OCI-LY7 (cell line): Measurements from ENCODE around the gene THSD7B. TPM values are rescaled to one million over a fixed set of nuclear protein-coding genes. Genes with fewer than 3 reads are reported as not detected.

ENCODE experiments used
- BruUV-seq: library from RNA; stranded (reverse); fragments of 400-500 nt; replicated peaks from 2 replicates; lab custom pipeline; 2021; lab: Mats Ljungman, UMichigan
- CTCF ChIA-PET: fragments of 300-600 bp; sonication (Branson Sonifier 250); formaldehyde crosslinking; loops from one replicate; lab custom pipeline; 2022; ENCODE audit warnings: antibody characterized with exemption; ENCODE audit not compliant: unreplicated experiment; lab: Charles Lee
- POLR2A ChIA-PET: fragments of 300-600 bp; sonication (Branson Sonifier 250); formaldehyde crosslinking; loops from one replicate; lab custom pipeline; 2022; ENCODE audit warnings: antibody characterized with exemption; lab: Charles Lee
- DNase-seq: peaks from one replicate; pipeline ENCODE4 v3.0.0-alpha.2; 2015; ENCODE audit warnings: low spot score
- H2AFZ ChIP-seq: fragments of 200-600 bp; sonication (generic), shearing (Covaris generic); 2 replicates; pipeline ENCODE4 v1.6.1; 2014; ENCODE audit warnings: mild to moderate bottlenecking, antibody characterized with exemption, low read length, moderate library complexity
- H3K27ac ChIP-seq: fragments of 200-600 bp; sonication (generic); 2 replicates; pipeline ENCODE4 v1.5.1; 2014; ENCODE audit warnings: mixed run types, low read depth, mild to moderate bottlenecking, moderate library complexity, low read length, inconsistent platforms; ENCODE audit not compliant: poor library complexity, severe bottlenecking
- H3K36me3 ChIP-seq: fragments of 200-600 bp; sonication (generic); 2 replicates; pipeline ENCODE4 v1.6.1; 2014; ENCODE audit warnings: mild to moderate bottlenecking, antibody characterized with exemption, low read length, moderate library complexity, mixed read lengths; ENCODE audit not compliant: insufficient read depth
- H3K4me1 ChIP-seq: fragments of 200-600 bp; sonication (generic); 2 replicates; pipeline ENCODE4 v1.5.1; 2014; ENCODE audit warnings: mild to moderate bottlenecking, low read length; ENCODE audit not compliant: insufficient read depth, poor library complexity, severe bottlenecking
- H3K4me2 ChIP-seq: fragments of 200-600 bp; sonication (generic); 2 replicates; pipeline ENCODE4 v1.6.1; 2014; ENCODE audit warnings: mild to moderate bottlenecking, low read length
- H3K4me3 ChIP-seq: fragments of 200-600 bp; sonication (generic); 2 replicates; pipeline ENCODE4 v1.5.1; 2014; ENCODE audit warnings: mild to moderate bottlenecking, low read depth, low read length; ENCODE audit not compliant: poor library complexity, severe bottlenecking
- H3K79me2 ChIP-seq: fragments of 200-600 bp; sonication (generic); 2 replicates; pipeline ENCODE4 v1.6.1; 2016; ENCODE audit warnings: low read depth, mild to moderate bottlenecking, low read length, moderate library complexity, mixed read lengths; ENCODE audit not compliant: insufficient read depth
- H3K9me2 ChIP-seq: fragments of 200-600 bp; sonication (generic); 2 replicates; pipeline ENCODE4 v1.6.1; 2016; ENCODE audit warnings: mild to moderate bottlenecking, low read length, mixed read lengths; ENCODE audit not compliant: insufficient read depth
- H3K9me3 ChIP-seq: fragments of 200-600 bp; sonication (generic); 2 replicates; pipeline ENCODE4 v1.6.1; 2014; ENCODE audit warnings: mild to moderate bottlenecking, mixed run types, low read length, mixed read lengths
- H4K20me1 ChIP-seq: fragments of 200-600 bp; sonication (generic); 2 replicates; pipeline ENCODE4 v1.6.1; 2014; ENCODE audit warnings: mild to moderate bottlenecking, antibody characterized with exemption, low read length, moderate library complexity, mixed read lengths; ENCODE audit not compliant: insufficient read depth
- EZH2phosphoT487 ChIP-seq: fragments of 200-600 bp; sonication (generic); IDR thresholded peaks from 2 replicates; pipeline ENCODE4 v1.6.1; 2018; ENCODE audit warnings: low read depth, borderline replicate concordance, mild to moderate bottlenecking, mixed run types, antibody characterized with exemption, low read length, moderate library complexity, mixed read lengths
- intact Hi-C: fragments of 100-400 bp; cut with micrococcal nuclease; formaldehyde crosslinking; loops from one replicate; pipeline ENCODE4 v1.10.0; 2022; ENCODE audit not compliant: unreplicated experiment
- total RNA-seq, 2 experiments: library from RNA; depleted of rRNA in 1 of 2; stranded (reverse); fragments of >200 nt in 1 of 2; shearing (Covaris generic) in 1 of 2; gene quantifications; 2 replicates each; pipeline ENCODE4 v1.2.3, GENCODE V29; 2014 to 2022
- TF ChIP-seq, protein P1 (sequence below): fragments of 200-600 bp; sonication (generic); conservative IDR thresholded peaks from 2 replicates; pipeline ENCODE4 v1.5.1; 2014; ENCODE audit warnings: mild to moderate bottlenecking, antibody characterized with exemption, low read length, moderate library complexity, mixed read lengths

THSD7B gene
- total RNA-seq, 2 experiments from 2014 or later: 1.8 TPM

DNA sequence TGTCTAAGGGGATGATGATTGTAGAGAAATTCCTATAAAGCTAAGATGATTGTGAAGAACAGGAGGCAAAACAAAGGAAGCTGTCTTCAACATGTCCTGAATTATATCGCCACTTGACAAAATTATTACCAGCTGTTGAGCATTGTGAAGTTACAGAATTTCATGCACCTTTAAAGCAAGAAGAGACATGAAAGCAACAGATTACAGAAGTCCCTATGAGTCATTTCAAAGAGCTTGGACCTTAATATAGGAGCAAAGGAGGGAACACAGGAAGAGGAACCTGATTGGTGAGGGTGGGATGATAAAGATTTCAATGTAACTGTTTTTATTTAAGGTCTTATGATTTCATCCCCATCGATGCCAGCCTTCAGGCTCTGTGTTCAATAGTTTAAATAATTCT lies 672.0 kb downstream of the THSD7B start:
- POLR2A ChIA-PET: no interaction called here
- Histone ChIP-seq H3K79me2 (no peaks in the 10 kb centered on the region), H4K20me1 (no peaks in the 10 kb centered on the region), H3K9me3 (no peaks in the 10 kb centered on the region), H2AFZ (no peak overlapping the region), H3K9me2 (no peaks in the 10 kb centered on the region), H3K27ac (no peak overlapping the region), H3K4me3 (no peak overlapping the region), H3K36me3 (no peaks in the 10 kb centered on the region), H3K4me2 (no peak overlapping the region), H3K4me1 (no peaks in the 10 kb centered on the region)
- CTCF ChIA-PET: no interaction called here
- intact Hi-C loops: no loop called here
- BruUV-seq: no TSS peak
- DNase-seq: no peak
- TF ChIP-seq, protein P1, sequence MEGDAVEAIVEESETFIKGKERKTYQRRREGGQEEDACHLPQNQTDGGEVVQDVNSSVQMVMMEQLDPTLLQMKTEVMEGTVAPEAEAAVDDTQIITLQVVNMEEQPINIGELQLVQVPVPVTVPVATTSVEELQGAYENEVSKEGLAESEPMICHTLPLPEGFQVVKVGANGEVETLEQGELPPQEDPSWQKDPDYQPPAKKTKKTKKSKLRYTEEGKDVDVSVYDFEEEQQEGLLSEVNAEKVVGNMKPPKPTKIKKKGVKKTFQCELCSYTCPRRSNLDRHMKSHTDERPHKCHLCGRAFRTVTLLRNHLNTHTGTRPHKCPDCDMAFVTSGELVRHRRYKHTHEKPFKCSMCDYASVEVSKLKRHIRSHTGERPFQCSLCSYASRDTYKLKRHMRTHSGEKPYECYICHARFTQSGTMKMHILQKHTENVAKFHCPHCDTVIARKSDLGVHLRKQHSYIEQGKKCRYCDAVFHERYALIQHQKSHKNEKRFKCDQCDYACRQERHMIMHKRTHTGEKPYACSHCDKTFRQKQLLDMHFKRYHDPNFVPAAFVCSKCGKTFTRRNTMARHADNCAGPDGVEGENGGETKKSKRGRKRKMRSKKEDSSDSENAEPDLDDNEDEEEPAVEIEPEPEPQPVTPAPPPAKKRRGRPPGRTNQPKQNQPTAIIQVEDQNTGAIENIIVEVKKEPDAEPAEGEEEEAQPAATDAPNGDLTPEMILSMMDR: no peak
- TF ChIP-seq EZH2phosphoT487: no peak

DNA sequence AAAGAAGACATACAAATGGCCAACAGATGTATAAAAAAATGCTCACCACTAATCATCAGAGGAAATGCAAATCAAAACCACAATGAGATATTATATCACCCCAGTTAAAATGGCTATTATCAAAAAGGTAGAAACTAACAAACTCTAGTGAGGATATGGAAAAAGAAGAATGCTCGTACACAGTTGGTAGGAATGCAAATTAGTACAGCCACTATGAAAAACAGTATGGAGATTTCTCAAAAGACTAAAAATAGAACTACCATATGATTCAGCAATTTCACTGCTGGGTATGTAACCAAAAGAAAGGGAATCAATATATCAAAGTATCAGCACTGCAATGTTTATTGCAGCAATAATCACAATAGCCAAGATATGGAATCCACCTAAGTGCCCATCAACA lies 679.6 kb downstream of the THSD7B start:
- Histone ChIP-seq H3K4me1 (no peaks in the 10 kb centered on the region), H3K9me3 (no peaks in the 10 kb centered on the region), H2AFZ (no peak overlapping the region), H3K36me3 (no peaks in the 10 kb centered on the region), H4K20me1 (no peaks in the 10 kb centered on the region), H3K4me2 (no peak overlapping the region), H3K4me3 (no peak overlapping the region), H3K27ac (no peak overlapping the region), H3K79me2 (no peaks in the 10 kb centered on the region), H3K9me2 (no peaks in the 10 kb centered on the region; the same call in 1 of the 2 replicates)
- TF ChIP-seq EZH2phosphoT487: no peak
- TF ChIP-seq, protein P1: no peak
- intact Hi-C loops: no loop called here
- no peak for DNase-seq
- ChIA-PET CTCF (no interaction called here), POLR2A (no interaction called here)
- no TSS peak for BruUV-seq

DNA sequence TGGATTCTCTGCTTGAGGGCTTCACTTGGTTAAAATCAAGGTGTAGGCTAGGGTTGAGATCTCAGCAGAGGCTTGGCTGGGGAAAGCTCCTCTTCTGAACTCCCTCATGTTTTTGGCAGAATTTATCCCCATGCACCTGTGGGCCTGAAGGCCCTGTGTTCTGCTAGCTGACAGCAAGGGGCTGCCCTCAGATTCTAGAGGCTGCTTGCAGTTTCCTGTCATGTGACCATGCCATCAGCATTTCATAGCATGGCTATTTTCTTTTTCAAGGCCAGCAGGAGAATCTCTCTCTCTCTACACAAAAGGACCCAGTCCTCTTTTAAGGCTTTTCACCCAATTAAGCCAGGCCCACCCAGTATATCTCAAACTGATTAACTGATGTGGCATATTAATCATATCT lies 684.1 kb downstream of the THSD7B start:
- CTCF ChIA-PET: no interaction called here
- no TSS peak for BruUV-seq
- H3K36me3 ChIP-seq: no peaks in the 10 kb centered on the region
- no peaks in the 10 kb centered on the region for H3K9me2 ChIP-seq
- DNase-seq: peak; percentile 4
- H4K20me1 ChIP-seq: no peaks in the 10 kb centered on the region
- H3K4me1 ChIP-seq: no peaks in the 10 kb centered on the region
- no peak overlapping the region for H3K4me3 ChIP-seq
- H3K9me3 ChIP-seq: no peaks in the 10 kb centered on the region
- no peak overlapping the region for H3K4me2 ChIP-seq
- no peak overlapping the region for H3K27ac ChIP-seq
- H3K79me2 ChIP-seq: no peaks in the 10 kb centered on the region
- intact Hi-C loops: no loop called here
- POLR2A ChIA-PET: interaction anchor here (1.0 kb wide), 1 partner anchor 12 kb away, joined by 5 read pairs; no protein-coding TSS in a partner anchor
- TF ChIP-seq EZH2phosphoT487: no peak
- TF ChIP-seq, protein P1: no peak
- H2AFZ ChIP-seq: no peak overlapping the region
